H9 (cell line): Measurements from ENCODE around the gene GNAI2. TPM values are rescaled to one million over a fixed set of nuclear protein-coding genes. Genes with fewer than 3 reads are reported as not detected.

ENCODE experiments used
- DNase-seq: peaks from one replicate; pipeline ENCODE4 v3.0.0-alpha.2; 2017
- H2AFZ ChIP-seq: one replicate; pipeline ENCODE4 v1.6.1; 2013; ENCODE audit warnings: mild to moderate bottlenecking, low read length, control low read depth, moderate library complexity
- H2AK5ac ChIP-seq: 2 replicates; pipeline ENCODE4 v1.6.1; 2013; ENCODE audit warnings: low read length, control low read depth, mixed read lengths; ENCODE audit not compliant: insufficient read length
- H2BK120ac ChIP-seq: one replicate; pipeline ENCODE4 v1.6.1; 2013; ENCODE audit warnings: low read depth, mild to moderate bottlenecking, low read length, control low read depth, inconsistent platforms; ENCODE audit not compliant: poor library complexity, severe bottlenecking
- H2BK12ac ChIP-seq: 2 replicates; pipeline ENCODE4 v1.6.1; 2013; ENCODE audit warnings: low read length, control low read depth, mixed read lengths, low read depth; ENCODE audit not compliant: insufficient read length
- H2BK15ac ChIP-seq: 2 replicates; pipeline ENCODE4 v1.6.1; 2013; ENCODE audit warnings: low read depth, low read length, control low read depth
- H2BK20ac ChIP-seq: one replicate; pipeline ENCODE4 v1.6.1; 2013; ENCODE audit warnings: low read depth, mild to moderate bottlenecking, low read length, control low read depth, inconsistent platforms; ENCODE audit not compliant: poor library complexity, severe bottlenecking
- H2BK5ac ChIP-seq: 2 replicates; pipeline ENCODE4 v1.6.1; 2013; ENCODE audit warnings: low read length, control low read depth, mixed read lengths; ENCODE audit not compliant: insufficient read length
- H3K14ac ChIP-seq: 2 replicates; pipeline ENCODE4 v1.6.1; 2013; ENCODE audit warnings: low read length, control low read depth; ENCODE audit not compliant: insufficient read depth
- H3K18ac ChIP-seq: 2 replicates; pipeline ENCODE4 v1.6.1; 2013; ENCODE audit warnings: low read depth, mild to moderate bottlenecking, mixed read lengths, low read length, control low read depth; ENCODE audit not compliant: insufficient read length
- H3K23ac ChIP-seq: 2 replicates; pipeline ENCODE4 v1.6.1; 2013; ENCODE audit warnings: low read length, control low read depth, mixed read lengths, low read depth; ENCODE audit not compliant: insufficient read length
- H3K23me2 ChIP-seq: 2 replicates; pipeline ENCODE4 v1.6.1; 2013; ENCODE audit warnings: low read depth, mild to moderate bottlenecking, mixed read lengths, low read length, control low read depth; ENCODE audit not compliant: insufficient read length, poor library complexity, severe bottlenecking
- H3K27ac ChIP-seq: 2 replicates; pipeline ENCODE4 v1.5.1; 2013; ENCODE audit warnings: low read length, control low read depth, mixed read lengths, low read depth; ENCODE audit not compliant: insufficient read length
- H3K27me3 ChIP-seq: 2 replicates; pipeline ENCODE4 v1.6.1; 2013; ENCODE audit warnings: low read length, control low read depth, inconsistent platforms; ENCODE audit not compliant: insufficient read depth
- H3K4ac ChIP-seq: 2 replicates; pipeline ENCODE4 v1.6.1; 2013; ENCODE audit warnings: low read depth, mild to moderate bottlenecking, control low read depth, inconsistent platforms, low read length, moderate library complexity
- H3K4me1 ChIP-seq: 2 replicates; pipeline ENCODE4 v1.6.1; 2013; ENCODE audit warnings: low read length, control low read depth, inconsistent platforms; ENCODE audit not compliant: insufficient read depth
- H3K4me2 ChIP-seq: 2 replicates; pipeline ENCODE4 v1.6.1; 2013; ENCODE audit warnings: low read length, control low read depth, mixed read lengths; ENCODE audit not compliant: insufficient read length, insufficient read depth
- H3K56ac ChIP-seq: 2 replicates; pipeline ENCODE4 v1.6.1; 2013; ENCODE audit warnings: low read depth, mild to moderate bottlenecking, mixed read lengths, low read length, control low read depth; ENCODE audit not compliant: insufficient read length
- H3K79me1 ChIP-seq: 2 replicates; pipeline ENCODE4 v1.6.1; 2013; ENCODE audit warnings: low read depth, mild to moderate bottlenecking, moderate library complexity, low read length, control low read depth, inconsistent platforms; ENCODE audit not compliant: insufficient read depth, poor library complexity, severe bottlenecking
- H3K79me2 ChIP-seq: 2 replicates; pipeline ENCODE4 v1.6.1; 2013; ENCODE audit warnings: low read length, control low read depth, inconsistent platforms; ENCODE audit not compliant: insufficient read depth
- H3K9ac ChIP-seq: 2 replicates; pipeline ENCODE4 v1.6.1; 2013; ENCODE audit warnings: low read length, control low read depth, mixed read lengths; ENCODE audit not compliant: insufficient read length; ENCODE audit errors: extremely low read depth
- H3K9me3 ChIP-seq: one replicate; pipeline ENCODE4 v1.6.1; 2013; ENCODE audit warnings: low read depth, low read length, inconsistent platforms; ENCODE audit not compliant: control insufficient read depth
- H3T11ph ChIP-seq: one replicate; pipeline ENCODE4 v1.6.1; 2013; ENCODE audit warnings: mild to moderate bottlenecking, low read length, control low read depth, inconsistent platforms
- H4K20me1 ChIP-seq: one replicate; pipeline ENCODE4 v1.6.1; 2013; ENCODE audit not compliant: control insufficient read depth, insufficient read length, insufficient read depth
- H4K5ac ChIP-seq: 2 replicates; pipeline ENCODE4 v1.6.1; 2013; ENCODE audit warnings: low read depth, mild to moderate bottlenecking, mixed read lengths, low read length, control low read depth; ENCODE audit not compliant: insufficient read length
- H4K8ac ChIP-seq: replicated peaks from 2 replicates; pipeline ENCODE4 v1.6.1; 2013; ENCODE audit warnings: low read length, control low read depth, mixed read lengths, low read depth; ENCODE audit not compliant: insufficient read length
- H4K91ac ChIP-seq: 2 replicates; pipeline ENCODE4 v1.6.1; 2013; ENCODE audit warnings: low read depth, mild to moderate bottlenecking, moderate library complexity, mixed read lengths, low read length, control low read depth; ENCODE audit not compliant: insufficient read length
- H3K27ac Mint-ChIP-seq, 3 experiments: 2 replicates in 2 of 3; 3 replicates in 1 of 3; pipeline ENCODE4 v1.8.0; 2020 to 2021; ENCODE audit warnings: mixed read lengths in 3 of 3, mild to moderate bottlenecking in 1 of 3, moderate library complexity in 1 of 3
- H3K27me3 Mint-ChIP-seq: 2 replicates; pipeline ENCODE4 v1.8.0; 2021; ENCODE audit warnings: low read depth, mild to moderate bottlenecking, moderate library complexity, mixed read lengths
- H3K36me3 Mint-ChIP-seq, 3 experiments: 2 replicates in 2 of 3; 3 replicates in 1 of 3; pipeline ENCODE4 v1.8.0; 2020 to 2021; ENCODE audit warnings: low read depth in 3 of 3, mixed read lengths in 3 of 3; ENCODE audit not compliant: insufficient read depth in 1 of 3
- H3K4me1 Mint-ChIP-seq, 2 experiments: 2 replicates each; pipeline ENCODE4 v1.8.0; 2020; ENCODE audit warnings: mixed read lengths in 2 of 2
- H3K4me3 Mint-ChIP-seq, 2 experiments: 2 replicates in 1 of 2; 3 replicates in 1 of 2; pipeline ENCODE4 v1.8.0; 2020 to 2021; ENCODE audit warnings: mild to moderate bottlenecking in 2 of 2, mixed read lengths in 2 of 2, moderate library complexity in 1 of 2
- H3K9me3 Mint-ChIP-seq, 2 experiments: 2 replicates in 1 of 2; 3 replicates in 1 of 2; pipeline ENCODE4 v1.8.0; 2020; ENCODE audit warnings: mild to moderate bottlenecking in 2 of 2, mixed read lengths in 2 of 2, moderate library complexity in 1 of 2
- CTCF ChIP-seq: fragments of 200-600 bp; sonication (generic); conservative IDR thresholded peaks from 3 replicates; pipeline ENCODE4 v1.8.0; 2021; ENCODE audit warnings: antibody characterized with exemption, mild to moderate bottlenecking
- WGBS: extraction: QIAGEN DNeasy Blood & Tissue Kit; methylation state at CpG from one replicate; pipeline ENCODE4 v1.1.7; 2013; ENCODE audit warnings: missing lambda C conversion rate, low lambda C conversion rate, mixed read lengths; ENCODE audit not compliant: insufficient read length; ENCODE audit errors: extremely low coverage; 5-methylcytosine and 5-hydroxymethylcytosine counted together
- total RNA-seq: library from RNA; stranded (reverse); gene quantifications from 2 replicates; pipeline ENCODE4 v1.2.1, GENCODE V29; 2021

Gene GNAI2
- total RNA-seq, 1 experiment from 2014 or later, result 218 TPM

DNA sequence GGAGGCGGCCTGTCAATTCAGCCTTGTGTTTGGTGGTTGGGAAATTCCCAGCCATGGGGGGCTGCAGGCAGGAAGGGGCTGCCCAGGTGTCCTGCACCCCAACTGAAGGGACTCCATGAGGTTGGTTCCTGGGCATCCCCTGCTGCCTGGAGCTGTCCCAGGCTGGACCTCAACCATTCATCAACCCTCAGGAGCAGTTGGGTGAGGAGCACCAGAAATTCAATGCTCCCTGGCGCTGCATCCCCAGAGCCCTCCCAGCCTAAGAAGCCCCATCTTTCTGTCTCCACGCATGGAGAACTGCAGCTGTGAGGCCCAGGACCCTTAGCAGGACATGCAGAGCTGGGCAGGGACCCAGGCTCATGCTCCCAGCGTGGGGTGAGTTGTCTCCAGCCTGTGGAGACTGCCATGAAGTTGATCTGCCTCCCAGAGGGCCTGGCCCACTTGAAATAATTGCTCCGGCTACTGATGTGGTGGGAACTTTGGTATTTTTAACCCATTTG, 25.0 kb downstream of the GNAI2 start:
- Mint-ChIP-seq H3K27ac (peak overlapping the region in 2 of 3 experiments; percentile 73 to 93; a peak in 5 of 7 replicates), H3K4me1 (peaks cover 32 to 59% of the 10 kb centered on the region in 2 experiments)
- peak overlapping the region; percentile 16; the same call in 1 of the 2 replicates for H3K14ac ChIP-seq

More for the DNA sequence above, 25.0 kb downstream of the GNAI2 start:
- Histone ChIP-seq H3K18ac (peak overlapping the region; percentile 93), H3K4me2 (peak overlapping the region; percentile 30), H3K27ac (no peak overlapping the region), H2BK120ac (no peak overlapping the region), H2BK20ac (no peak overlapping the region), H4K91ac (no peak overlapping the region), H4K8ac (no peak overlapping the region), H4K20me1 (no peaks in the 10 kb centered on the region), H3K79me1 (no peaks in the 10 kb centered on the region), H2AK5ac (no peak overlapping the region), H2AFZ (no peak overlapping the region), H3K23me2 (no peaks in the 10 kb centered on the region), H2BK5ac (no peak overlapping the region), H2BK12ac (no peak overlapping the region), H3K56ac (no peak overlapping the region), H3K27me3 (no peaks in the 10 kb centered on the region), H3K4me1 (peaks cover 3% of the 10 kb centered on the region; the same call in 1 of the 2 replicates), H3K23ac (no peak overlapping the region), H2BK15ac (no peak overlapping the region), H3K9me3 (no peaks in the 10 kb centered on the region), H3K9ac (no peak overlapping the region), H4K5ac (no peak overlapping the region), H3T11ph (no peak overlapping the region), H3K4ac (no peak overlapping the region), H3K79me2 (no peaks in the 10 kb centered on the region)
- Mint-ChIP-seq H3K9me3 (no peaks in the 10 kb centered on the region), H3K36me3 (peaks cover 14 to 30% (median 29%) of the 10 kb centered on the region in 3 experiments; a peak in 6 of 7 replicates), H3K27me3 (peaks cover 1% of the 10 kb centered on the region; the same call in 1 of the 2 replicates), H3K4me3 (peak overlapping the region; percentile 57 to 70; a peak in 4 of 5 replicates)
- DNase-seq, result no peak
- TF ChIP-seq CTCF, result no peak
- WGBS, result no CpG with 5 or more reads among the region's 5 CpGs
